NCI-H1048 (cell line): ENCODE measurements around the gene RUNDC1.

Experiments used
- DNase-seq: peaks from one replicate; lab custom pipeline; 2025; lab: John Stamatoyannopoulos, UW

Gene RUNDC1

DNA sequence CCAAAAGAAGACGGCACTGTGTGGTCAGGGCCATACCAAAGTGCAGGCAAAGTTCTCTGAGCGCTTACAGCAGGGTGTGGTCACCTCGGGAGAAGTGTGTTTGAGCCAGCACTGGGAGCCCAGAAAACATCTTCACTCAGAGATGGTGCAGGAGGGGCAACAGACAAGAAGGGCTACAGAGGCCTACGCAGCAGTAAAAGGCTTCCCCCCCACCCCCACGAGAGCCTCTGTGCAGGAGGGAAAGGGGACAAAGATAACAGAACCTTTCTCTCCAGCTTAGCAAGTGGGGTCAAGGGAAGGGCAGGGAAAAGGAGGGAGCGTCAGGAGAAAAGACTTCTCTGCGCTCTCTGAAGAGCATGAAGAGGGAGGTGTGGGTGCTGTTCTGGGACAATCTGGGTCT is 39.1 kb downstream of the RUNDC1 start:
- DNase-seq: no peak

- no peak for DNase-seq
These were observed 39.8 kb downstream of the RUNDC1 start for GRCh38 chr17:43020030-43020621.

DNA sequence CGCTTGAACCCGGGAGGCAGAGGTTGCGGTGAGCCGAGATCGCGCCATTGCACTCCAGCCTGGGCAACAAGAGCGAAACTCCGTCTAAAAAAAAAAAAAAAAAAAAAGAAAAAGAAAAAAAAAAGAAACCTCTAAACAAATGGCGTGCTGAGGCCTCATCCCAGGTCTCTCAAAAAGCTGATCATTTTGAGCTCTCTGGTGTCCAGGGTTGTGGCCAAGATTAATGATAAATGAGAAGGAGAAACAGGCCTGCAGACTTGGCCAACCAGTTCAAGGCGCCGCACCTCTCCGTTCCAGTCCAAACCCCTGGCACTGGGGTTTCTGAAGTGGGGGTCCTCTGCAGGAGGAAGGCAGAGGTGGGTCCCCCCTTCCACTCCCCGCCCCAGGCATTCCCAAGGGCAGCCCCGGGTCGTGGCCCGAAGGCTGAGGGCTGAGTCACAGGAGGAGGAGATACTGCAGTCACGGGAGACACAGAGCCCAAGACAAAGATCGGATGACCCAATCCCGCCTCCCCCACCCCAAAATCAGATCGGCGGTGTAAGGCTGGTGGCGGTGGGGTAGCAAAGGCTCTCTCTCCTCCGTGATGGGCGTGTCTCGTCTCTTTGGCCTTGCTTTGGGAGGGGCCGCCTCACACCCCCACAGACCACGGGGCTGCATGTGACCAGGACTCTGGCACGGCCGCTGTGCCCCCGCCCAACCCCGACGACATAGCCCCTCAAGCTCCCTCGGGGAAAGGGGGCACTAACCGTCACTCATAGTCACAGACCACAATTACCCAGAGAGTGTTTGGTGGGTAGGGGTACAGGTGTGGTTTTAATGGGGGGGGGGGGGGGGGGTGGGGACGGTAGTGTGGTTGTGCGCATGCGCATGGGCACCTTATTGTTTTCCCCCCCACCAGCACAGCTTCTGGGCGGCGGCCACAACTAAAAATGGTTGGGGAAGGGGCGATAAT is 40.7 kb downstream of the RUNDC1 start:
- no peak for DNase-seq

DNA sequence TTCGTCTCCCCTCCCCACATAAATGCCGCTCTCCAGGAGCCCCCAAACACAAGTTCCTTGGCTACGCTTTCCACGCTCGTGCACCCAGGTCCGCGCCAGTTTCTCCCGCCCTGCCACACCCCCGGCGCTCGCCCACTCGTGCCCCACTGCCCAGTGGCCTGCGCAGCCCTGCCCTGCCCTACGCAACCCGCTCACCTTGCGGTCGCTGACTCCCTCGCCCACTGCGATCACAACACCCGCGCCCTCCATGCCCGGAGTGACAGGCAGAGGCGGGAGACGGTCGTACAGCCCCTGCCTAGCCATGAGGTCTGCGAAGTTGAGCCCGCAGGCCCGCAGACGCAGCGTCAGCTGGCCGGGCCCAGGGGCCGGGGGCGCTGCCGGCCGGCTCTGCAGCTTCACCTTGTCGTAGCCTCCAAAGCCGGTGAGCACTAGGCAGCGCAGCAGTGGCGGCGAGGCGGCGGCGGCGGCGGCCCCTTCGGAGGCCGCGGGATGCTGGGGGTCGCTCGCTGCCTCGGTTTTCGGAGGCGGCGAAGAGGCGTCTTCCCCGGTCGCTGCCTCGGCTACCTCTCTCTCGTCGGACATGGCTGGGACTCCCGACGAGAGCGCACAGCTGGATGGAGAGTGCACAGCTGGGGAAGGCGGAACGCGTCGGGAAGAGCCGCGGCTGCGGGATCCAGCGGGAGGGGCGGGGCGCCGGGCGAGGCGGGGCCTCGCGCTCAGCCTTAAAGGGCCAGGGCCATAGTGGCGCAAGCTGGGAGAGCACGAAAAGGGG is 41.6 kb downstream of the RUNDC1 start, which contains the start of gene VAT1:
Gene VAT1 (minus strand): TSS at position 645 of the 772 bp plus-strand sequence. CDS start 63 bp downstream, at position 582.
- peak; percentile 39 for DNase-seq

- peak; percentile 80 for DNase-seq
These were observed 44.3 kb downstream of the RUNDC1 start, which contains the start of gene RND2 for GRCh38 chr17:43024407-43025289. Gene RND2 (plus strand): TSS chr17:43025231. CDS start chr17:43025348, 117 bp downstream.

DNA sequence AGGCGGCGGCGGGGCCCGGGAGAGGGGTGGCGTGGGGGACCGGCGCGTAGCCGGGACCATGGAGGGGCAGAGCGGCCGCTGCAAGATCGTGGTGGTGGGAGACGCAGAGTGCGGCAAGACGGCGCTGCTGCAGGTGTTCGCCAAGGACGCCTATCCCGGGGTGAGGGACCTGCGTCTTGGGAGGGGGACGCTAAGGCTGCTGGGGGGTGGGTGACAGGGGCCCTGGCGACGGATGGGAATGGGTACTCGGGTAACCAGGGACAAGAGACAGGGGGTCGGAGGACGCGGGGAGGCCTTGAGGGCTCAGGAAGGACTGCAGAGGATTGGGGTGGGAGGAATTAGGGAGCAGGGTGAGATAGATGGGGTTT is 44.9 kb downstream of the RUNDC1 start:
- no peak for DNase-seq

DNA sequence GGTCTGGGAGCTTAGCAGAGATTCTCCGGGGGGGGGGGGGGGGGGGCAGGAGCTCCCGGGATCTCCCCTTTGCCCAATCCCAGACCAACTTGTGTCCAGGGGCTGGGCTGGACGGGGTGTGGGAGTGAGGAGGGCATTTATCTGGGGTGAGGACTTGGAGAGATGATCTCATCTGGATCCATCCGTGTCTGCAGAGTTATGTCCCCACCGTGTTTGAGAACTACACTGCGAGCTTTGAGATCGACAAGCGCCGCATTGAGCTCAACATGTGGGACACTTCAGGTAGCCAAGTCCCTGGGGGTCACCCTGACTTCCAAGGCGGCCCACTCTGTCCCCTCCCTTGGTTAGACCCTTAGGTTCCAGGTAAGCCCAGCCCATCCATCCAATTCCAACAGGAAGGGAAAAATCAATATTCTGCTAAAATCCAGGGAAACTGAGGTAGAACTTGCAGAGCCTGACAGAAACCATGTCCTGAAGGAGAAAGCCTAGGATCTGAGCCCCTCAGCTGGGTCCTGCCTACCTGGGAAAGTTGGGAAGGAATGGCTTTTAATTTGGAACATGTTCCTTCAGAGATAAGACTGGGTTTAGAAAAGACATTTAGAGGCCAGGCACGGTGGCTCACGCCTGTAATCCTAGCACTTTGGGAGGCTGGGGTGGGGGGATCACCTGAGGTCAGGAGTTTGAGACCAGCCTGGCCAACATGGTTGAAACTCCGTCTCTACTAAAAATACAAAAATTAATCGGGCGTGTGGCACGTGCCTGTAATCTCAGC is 45.6 kb downstream of the RUNDC1 start:
- no peak for DNase-seq

GRCh38 chr17:43026595-43026994 is 46.2 kb downstream of the RUNDC1 start:
- DNase-seq: no peak

DNA sequence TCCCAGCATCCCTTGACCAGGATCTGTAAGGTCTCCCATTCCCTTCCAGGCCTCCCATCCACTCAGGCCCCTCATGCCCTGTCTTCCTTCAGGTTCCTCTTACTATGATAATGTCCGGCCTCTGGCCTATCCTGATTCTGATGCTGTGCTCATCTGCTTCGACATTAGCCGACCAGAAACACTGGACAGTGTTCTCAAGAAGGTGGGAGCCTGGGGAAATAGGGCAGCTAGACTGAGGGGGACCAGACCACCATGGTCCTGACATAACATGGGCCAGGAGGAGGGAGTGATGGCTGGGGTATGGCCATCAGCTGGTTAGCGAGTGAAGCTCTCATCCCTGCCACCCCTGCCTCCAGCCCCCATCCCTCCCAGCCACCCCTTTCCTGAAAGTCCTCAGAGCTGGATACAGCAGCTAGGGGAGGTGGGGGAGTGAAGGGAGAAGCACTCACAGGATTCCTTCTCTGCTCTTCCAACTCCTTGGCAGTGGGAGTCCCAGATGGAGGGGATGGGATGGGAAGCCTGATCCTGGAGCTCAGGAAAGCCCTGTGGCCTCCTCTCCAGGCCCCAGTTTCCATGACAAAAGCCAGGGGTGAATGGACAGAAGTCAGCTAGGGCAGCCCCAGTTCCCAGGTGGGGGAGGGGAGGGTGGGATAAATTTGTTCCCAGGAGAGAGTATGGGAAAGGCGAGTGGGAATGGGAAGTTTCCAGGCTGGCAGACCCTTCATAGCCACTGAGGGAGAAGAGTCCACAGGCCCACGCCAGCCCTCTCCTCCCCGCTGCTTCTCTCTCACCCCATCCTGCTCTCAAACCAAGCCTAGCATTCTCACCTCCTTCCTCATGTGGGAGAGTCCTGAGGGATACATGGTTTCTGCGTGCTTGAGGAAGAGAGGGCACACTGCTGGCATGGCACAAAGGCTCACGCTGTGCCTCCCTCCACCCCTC is 47.0 kb downstream of the RUNDC1 start:
- DNase-seq: no peak

GRCh38 chr17:43028221-43028861 is 48.0 kb downstream of the RUNDC1 start:
- no peak for DNase-seq

DNA sequence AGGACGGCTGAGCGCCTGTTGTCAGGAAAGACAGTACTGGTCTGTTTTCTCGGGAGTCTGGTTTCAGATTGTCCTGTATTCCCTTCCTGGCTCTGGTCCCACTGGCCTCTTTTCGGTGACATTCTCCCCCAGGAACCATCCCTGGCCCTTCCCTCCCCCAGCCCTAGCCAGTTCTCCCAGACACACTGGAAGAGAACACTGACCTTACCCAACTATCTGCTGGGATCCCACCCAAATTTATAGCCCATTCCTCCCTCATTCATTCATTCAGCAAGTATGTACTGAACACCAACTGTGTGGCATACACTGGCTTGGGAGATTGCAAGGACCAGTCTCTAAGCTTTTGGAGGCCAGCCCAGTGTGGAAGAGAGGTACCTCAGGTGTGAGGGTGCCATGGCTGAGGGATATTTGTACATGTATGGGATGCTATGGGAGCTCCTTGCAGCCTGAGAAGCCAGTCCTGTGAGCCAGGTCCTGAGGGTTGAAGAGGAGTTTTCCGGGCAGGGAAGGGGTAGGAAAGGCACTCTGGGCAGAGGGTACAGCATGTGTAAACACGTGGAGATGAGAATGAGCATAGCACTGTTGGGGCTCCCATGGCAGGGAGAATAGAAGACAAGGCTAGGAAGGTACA is 49.9 kb downstream of the RUNDC1 start:
- no peak for DNase-seq

DNA sequence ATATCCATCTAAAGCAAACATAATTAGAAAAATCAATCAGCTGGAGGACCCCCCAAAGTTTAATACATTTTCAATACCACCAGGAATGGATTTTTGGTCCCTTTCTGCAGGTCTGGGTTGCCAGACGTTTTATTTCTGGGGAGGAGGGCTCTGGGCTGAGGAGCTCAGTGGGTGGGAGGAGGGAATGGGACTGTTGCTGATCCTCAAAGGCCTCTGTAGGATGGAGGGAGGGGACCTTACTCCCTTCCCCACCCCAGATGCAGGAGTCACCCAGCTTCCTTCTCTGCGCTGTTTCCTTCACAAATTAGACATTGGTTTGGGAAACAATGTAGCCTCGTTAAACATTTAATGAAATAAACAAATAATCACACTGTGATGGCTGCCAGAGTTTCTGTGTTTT is 51.3 kb downstream of the RUNDC1 start:
- no peak for DNase-seq

DNA sequence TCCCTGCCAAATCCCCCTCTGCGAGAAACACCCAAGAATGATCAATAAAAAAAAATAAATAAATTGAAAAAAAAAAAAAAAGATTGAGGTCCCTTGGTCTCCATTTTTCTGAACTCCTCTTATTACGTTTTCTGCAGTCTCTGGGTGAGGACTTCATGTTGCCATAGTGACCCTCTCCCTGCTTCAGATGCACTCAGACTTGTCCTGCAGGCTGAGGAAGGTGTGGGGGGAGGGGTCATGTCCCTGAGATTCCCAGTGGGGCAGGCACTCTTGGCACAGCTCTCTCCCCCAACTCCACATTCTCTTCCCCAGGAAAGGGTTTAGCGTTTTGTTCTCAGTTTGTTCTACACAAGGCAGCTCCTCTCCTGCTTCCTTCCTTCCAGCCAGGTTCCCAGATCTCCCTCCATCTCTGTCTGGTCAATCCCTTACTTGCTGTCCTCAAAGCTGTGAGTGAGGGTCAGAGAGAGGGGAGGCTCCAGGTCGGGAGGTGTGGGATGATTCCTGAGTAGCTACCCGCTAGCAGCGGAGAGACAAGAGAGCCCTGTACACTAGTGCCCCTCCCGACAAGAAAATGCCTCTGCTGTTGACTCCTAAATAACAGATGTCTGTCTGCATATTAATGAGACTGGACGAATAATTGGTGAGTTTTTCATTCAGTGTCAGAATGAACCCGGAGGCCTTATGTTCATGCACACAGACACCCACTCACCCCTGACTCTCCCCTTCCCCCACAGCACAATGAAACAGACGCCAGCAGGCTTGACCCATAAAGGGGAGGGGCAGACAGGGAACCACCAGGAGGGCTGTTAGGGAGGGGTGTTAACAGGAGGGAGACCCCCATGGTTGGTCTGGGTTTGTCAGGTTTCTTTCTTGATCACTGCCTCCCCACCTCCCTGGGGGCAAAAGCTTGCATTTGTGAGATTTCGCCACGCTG is 53.9 kb downstream of the RUNDC1 start:
- no peak for DNase-seq

DNA sequence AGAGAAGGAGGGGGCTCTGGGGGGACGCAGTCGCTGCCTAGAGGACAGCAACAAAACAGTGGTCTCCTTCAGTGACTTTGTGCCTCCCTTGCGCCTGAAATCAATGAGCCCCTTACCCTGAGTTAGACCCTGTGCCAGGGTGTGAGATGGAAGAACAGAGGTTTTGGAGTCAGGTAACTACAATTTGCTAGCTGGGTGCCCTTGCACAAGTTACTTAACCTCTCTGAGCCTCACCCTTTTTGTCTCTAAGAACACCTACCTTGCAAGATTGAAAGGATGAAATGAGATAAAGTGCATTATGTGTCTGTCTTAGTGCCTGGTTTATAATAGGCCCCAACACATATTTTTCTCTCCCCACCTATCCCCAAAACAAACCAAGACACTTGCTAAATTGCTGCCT is 54.5 kb downstream of the RUNDC1 start:
- DNase-seq: no peak

- DNase-seq: no peak
These were observed 59.3 kb downstream of the RUNDC1 start for GRCh38 chr17:43039646-43040045.

DNA sequence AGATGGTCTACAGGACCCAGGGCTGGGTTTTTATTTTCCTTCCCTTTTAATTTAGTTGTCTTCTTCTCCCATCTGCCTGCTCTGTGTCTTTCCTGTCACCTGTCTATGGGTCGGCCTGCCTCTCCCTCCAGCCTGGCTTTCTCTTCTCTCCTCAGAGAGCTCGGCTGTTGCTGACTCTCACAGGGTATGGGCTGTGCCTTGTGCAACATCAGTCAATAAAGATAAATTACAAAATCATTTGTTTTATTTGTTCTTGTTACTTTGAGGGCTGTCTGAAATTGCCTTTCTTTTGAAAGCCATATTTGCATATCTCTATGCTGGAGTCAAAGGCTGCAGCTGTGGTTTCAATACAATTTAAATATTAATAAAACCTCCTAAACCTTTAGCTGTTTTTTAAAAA is 60.3 kb downstream of the RUNDC1 start:
- no peak for DNase-seq

GRCh38 chr17:43042025-43042628 is 61.8 kb downstream of the RUNDC1 start:
- DNase-seq: no peak
